Effector memory CD8-positive, alpha-beta T cell (primary cell): ENCODE results near the gene CHRNB1.

ENCODE experiments used
- ATAC-seq: fragments of 150-1000 bp; cut with Tn5 transposase; replicated peaks from 2 replicates; pipeline ENCODE4 v1.10.0; 2021; ENCODE audit warnings: mild to moderate bottlenecking, moderate library complexity
- DNase-seq, 3 experiments: peaks; one replicate each; pipeline ENCODE4 v3.0.0; 2021
- H3K27ac Mint-ChIP-seq, 2 donors: one replicate each; pipeline ENCODE4 v1.8.0; 2022; ENCODE audit warnings: mild to moderate bottlenecking in 2 of 2, mixed read lengths in 2 of 2, moderate library complexity in 2 of 2
- H3K27me3 Mint-ChIP-seq, 2 donors: one replicate each; pipeline ENCODE4 v1.8.0; 2022; ENCODE audit warnings: mixed read lengths in 2 of 2
- H3K36me3 Mint-ChIP-seq: one replicate; pipeline ENCODE4 v1.8.0; 2022; ENCODE audit warnings: mild to moderate bottlenecking, moderate library complexity, mixed read lengths; ENCODE audit not compliant: insufficient read depth
- H3K4me1 Mint-ChIP-seq, 2 donors: one replicate each; pipeline ENCODE4 v1.8.0; 2022; ENCODE audit warnings: low read depth in 2 of 2, mixed read lengths in 2 of 2
- H3K4me3 Mint-ChIP-seq, 2 donors: one replicate each; pipeline ENCODE4 v1.8.0; 2022; ENCODE audit warnings: mild to moderate bottlenecking in 2 of 2, mixed read lengths in 2 of 2, moderate library complexity in 2 of 2
- H3K9me3 Mint-ChIP-seq, 2 donors: one replicate each; pipeline ENCODE4 v1.8.0; 2022; ENCODE audit warnings: mixed read lengths in 2 of 2

Gene CHRNB1

GRCh38 chr17:7421186-7421585 lies 23.7 kb upstream of the CHRNB1 start:
- Mint-ChIP-seq H3K27ac (no peak overlapping the region), H3K4me1 (peaks cover 1 to 4% of the 10 kb centered on the region in 2 donors), H3K36me3 (no peaks in the 10 kb centered on the region), H3K4me3 (no peak overlapping the region), H3K27me3 (peaks cover 7 to 10% of the 10 kb centered on the region in 2 donors), H3K9me3 (no peaks in the 10 kb centered on the region)
- ATAC-seq (no peak), DNase-seq (no peak)

DNA sequence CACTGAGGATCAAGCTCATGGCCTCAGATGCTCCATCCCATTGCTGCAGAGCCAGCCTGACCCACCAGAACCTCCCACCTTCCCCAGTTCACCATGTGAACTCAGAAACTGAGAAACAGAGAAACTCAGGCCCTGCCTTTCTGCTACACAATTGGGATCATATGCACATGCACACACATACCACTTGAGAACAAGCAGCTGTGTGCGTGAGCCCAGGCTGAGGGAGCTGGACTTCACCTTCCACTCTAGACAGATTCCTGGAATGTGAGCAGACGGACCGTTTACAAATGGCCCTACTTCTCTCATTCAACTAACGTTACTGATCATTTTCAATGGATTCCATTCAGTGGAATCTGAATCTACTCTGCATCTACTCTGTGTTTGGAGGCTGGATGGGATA lies 21.2 kb upstream of the CHRNB1 start:
- H3K4me1 Mint-ChIP-seq, result peaks cover 0 to 1% of the 10 kb centered on the region in 2 donors
- no peaks in the 10 kb centered on the region for H3K36me3 Mint-ChIP-seq
- peak overlapping the region in 1 of 2 donors; percentile 36 for H3K27ac Mint-ChIP-seq
- ATAC-seq, result no peak
- DNase-seq, result no peak
- H3K9me3 Mint-ChIP-seq, result no peaks in the 10 kb centered on the region
- H3K4me3 Mint-ChIP-seq, result no peak overlapping the region
- H3K27me3 Mint-ChIP-seq, result peaks cover 7 to 8% of the 10 kb centered on the region in 2 donors

DNA sequence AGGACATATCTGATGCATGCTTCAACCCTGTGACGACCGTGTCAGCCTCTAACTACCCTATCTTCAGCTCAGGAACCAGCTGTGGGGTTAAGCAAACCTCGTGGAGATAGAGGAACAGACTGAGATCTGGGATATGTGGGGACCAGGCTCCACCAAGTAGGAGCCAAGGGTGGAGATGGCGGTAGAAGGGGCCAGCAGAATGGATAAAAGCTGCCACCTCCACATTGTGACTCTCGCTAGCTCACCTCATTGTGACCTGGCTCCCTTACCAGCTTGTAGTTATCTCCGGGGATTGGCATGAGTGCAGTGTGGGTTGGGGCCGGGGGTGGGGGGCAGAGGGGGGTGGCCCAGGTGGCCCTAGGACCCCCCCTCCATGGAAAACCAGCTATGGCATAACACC lies 19.5 kb upstream of the CHRNB1 start, which contains the start of gene SPEM2:
SPEM2 (plus strand) TSS at position 301 of the 400 bp plus-strand sequence; CDS start at position 374, 73 bp downstream.
- Mint-ChIP-seq H3K27ac (peak within 1 kb of the TSS in 1 of 2 donors; percentile 36), H3K36me3 (no peaks in the 10 kb centered on the region), H3K27me3 (no peaks in the 10 kb centered on the region), H3K4me3 (no peak within 1 kb of the TSS), H3K9me3 (no peaks in the 10 kb centered on the region), H3K4me1 (peaks cover 0 to 1% of the 10 kb centered on the region in 2 donors)
- DNase-seq (no peak), ATAC-seq (no peak)

DNA sequence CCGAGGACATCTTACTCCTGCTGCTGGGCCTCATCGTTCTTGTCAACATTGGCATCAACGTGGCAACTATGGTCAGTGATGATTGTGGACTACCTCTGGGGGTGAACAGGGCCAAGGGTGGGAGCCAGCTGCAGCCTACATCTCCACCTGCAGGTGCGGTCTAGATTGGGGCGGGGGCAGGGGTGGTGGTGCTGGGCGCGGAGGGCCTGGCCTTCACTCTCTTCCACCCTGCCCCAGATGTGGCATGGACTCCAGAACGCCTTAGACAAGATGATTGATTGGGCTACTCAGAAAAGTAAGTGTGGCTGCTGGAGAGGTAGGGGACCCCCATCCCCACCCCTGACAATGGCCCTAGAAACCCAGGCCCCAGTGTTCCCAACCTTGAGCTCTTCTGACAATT lies 19.1 kb upstream of the CHRNB1 start:
- DNase-seq (no peak), ATAC-seq (no peak)
- H3K27ac Mint-ChIP-seq, result no peak overlapping the region
- H3K9me3 Mint-ChIP-seq, result no peaks in the 10 kb centered on the region
- no peaks in the 10 kb centered on the region for H3K27me3 Mint-ChIP-seq
- peaks cover 0 to 1% of the 10 kb centered on the region in 2 donors for H3K4me1 Mint-ChIP-seq
- H3K36me3 Mint-ChIP-seq, result no peaks in the 10 kb centered on the region
- H3K4me3 Mint-ChIP-seq, result no peak overlapping the region

GRCh38 chr17:7426203-7426863 lies 18.5 kb upstream of the CHRNB1 start:
- Mint-ChIP-seq H3K27me3 (no peaks in the 10 kb centered on the region), H3K36me3 (no peaks in the 10 kb centered on the region), H3K4me1 (peaks cover 0 to 1% of the 10 kb centered on the region in 2 donors), H3K4me3 (no peak overlapping the region), H3K9me3 (no peaks in the 10 kb centered on the region), H3K27ac (no peak overlapping the region)
- DNase-seq (no peak), ATAC-seq (no peak)

GRCh38 chr17:7426896-7427489 lies 17.9 kb upstream of the CHRNB1 start:
- H3K27me3 Mint-ChIP-seq, result no peaks in the 10 kb centered on the region
- H3K9me3 Mint-ChIP-seq, result no peaks in the 10 kb centered on the region
- H3K4me1 Mint-ChIP-seq, result peaks cover 0 to 1% of the 10 kb centered on the region in 2 donors
- no peak for ATAC-seq
- no peak for DNase-seq
- H3K36me3 Mint-ChIP-seq, result no peaks in the 10 kb centered on the region
- H3K27ac Mint-ChIP-seq, result no peak overlapping the region
- no peak overlapping the region for H3K4me3 Mint-ChIP-seq

DNA sequence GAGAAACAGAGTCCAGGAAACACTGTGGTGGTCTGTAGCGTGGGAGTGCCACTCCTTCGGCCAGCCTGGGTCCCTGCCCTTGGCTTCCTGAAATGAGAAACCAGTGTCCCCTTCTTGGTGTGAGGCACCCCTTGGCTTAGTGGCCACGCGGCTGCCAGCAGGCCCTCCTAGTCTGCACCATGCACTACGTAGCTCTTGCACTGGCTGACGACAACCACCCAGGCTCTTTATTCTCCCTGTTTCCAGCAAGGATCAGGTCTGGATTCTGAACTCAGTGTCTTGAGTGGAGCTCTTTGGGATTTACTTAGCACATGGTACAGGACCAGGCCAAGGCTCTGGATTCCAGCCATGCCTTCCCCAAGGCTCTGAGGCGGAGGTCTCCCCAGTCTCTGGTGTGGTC lies 17.3 kb upstream of the CHRNB1 start:
- H3K27ac Mint-ChIP-seq, result no peak overlapping the region
- peaks cover 0 to 1% of the 10 kb centered on the region in 2 donors for H3K4me1 Mint-ChIP-seq
- H3K36me3 Mint-ChIP-seq, result no peaks in the 10 kb centered on the region
- ATAC-seq (no peak), DNase-seq (no peak)
- H3K27me3 Mint-ChIP-seq, result no peaks in the 10 kb centered on the region
- H3K4me3 Mint-ChIP-seq, result no peak overlapping the region
- H3K9me3 Mint-ChIP-seq, result no peaks in the 10 kb centered on the region

- Mint-ChIP-seq H3K27ac (no peak within 1 kb of the TSS), H3K4me3 (no peak within 1 kb of the TSS)
- ATAC-seq, result no peak
Observed at GRCh38 chr17:7428557-7428956, 16.3 kb upstream of the CHRNB1 start, which contains the start of gene SPEM3. Gene SPEM3 (plus strand): TSS chr17:7428857. CDS start chr17:7428903, 46 bp downstream.

DNA sequence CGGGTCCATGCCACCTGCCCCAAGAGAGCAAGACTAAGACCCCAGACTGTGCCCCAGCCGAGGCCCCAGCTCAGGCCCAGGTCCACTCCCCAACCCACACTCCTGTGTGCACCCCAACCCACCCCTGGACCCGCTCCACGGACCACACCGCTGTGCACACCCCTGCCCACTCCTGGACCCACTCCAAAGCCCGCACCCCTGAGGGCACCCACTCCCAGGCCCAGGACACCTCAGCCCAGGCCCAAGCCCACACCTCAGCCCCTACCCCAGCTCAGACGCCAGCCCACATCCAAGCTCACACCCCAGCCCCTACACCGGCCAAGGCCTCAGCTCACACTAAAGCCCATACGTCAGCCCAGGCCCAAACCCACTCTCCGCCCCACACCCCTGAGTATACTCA lies 15.1 kb upstream of the CHRNB1 start:
- H3K27ac Mint-ChIP-seq, result no peak overlapping the region
- no peak overlapping the region for H3K4me3 Mint-ChIP-seq
- H3K27me3 Mint-ChIP-seq, result no peaks in the 10 kb centered on the region
- H3K9me3 Mint-ChIP-seq, result no peaks in the 10 kb centered on the region
- DNase-seq (no peak), ATAC-seq (no peak)
- no peaks in the 10 kb centered on the region for H3K36me3 Mint-ChIP-seq
- no peaks in the 10 kb centered on the region for H3K4me1 Mint-ChIP-seq

More at GRCh38 chr17:7428557-7428956, 16.3 kb upstream of the CHRNB1 start, which contains the start of gene SPEM3:
- Mint-ChIP-seq H3K9me3 (no peaks in the 10 kb centered on the region), H3K4me1 (peaks cover 0 to 1% of the 10 kb centered on the region in 2 donors), H3K27me3 (no peaks in the 10 kb centered on the region), H3K36me3 (no peaks in the 10 kb centered on the region)
- no peak for DNase-seq

DNA sequence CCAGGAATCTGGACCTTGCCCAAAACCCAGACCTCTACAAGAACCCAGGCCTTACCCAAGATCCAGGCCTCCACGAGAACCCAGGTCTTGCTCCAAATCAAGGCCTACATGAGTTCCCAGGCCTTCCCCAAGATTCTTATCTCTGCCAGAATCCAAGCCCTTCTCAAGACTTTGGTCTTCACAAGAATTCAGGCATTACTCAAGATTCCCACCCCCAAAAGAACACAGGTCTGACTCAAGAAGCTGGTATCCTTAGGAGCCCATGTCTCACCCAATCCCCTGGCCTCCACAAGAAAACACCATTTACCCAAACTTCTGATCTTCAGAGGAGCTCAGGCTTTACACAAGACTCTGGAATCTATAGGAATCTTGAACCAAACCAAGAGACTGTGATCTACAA lies 13.6 kb upstream of the CHRNB1 start:
- H3K4me3 Mint-ChIP-seq, result no peak overlapping the region
- ATAC-seq (no peak), DNase-seq (no peak)
- no peaks in the 10 kb centered on the region for H3K9me3 Mint-ChIP-seq
- peaks cover 9 to 12% of the 10 kb centered on the region in 2 donors for H3K4me1 Mint-ChIP-seq
- H3K36me3 Mint-ChIP-seq, result peaks cover 10% of the 10 kb centered on the region
- H3K27ac Mint-ChIP-seq, result no peak overlapping the region
- no peaks in the 10 kb centered on the region for H3K27me3 Mint-ChIP-seq

DNA sequence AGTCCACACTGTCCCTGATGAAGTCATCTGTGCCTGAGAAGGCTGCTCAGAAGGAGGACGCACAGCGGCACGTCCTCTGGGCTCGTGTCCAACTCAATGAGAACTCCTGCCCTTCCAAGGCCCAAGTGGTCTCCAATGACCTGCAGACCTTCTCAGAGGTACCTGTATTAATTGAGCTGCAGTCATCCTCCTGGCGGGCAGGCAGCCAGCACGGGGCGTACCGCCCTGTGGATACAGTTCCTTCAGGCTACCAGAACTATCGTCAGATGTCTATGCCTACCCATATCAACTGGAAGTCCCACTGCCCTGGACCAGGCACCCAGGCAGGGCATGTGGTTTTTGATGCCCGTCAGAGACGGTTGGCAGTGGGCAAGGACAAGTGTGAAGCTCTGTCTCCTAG lies 12.6 kb upstream of the CHRNB1 start:
- ATAC-seq (no peak), DNase-seq (no peak)
- Mint-ChIP-seq H3K27me3 (no peaks in the 10 kb centered on the region), H3K4me1 (peaks cover 16 to 19% of the 10 kb centered on the region in 2 donors), H3K27ac (no peak overlapping the region), H3K36me3 (peaks cover 21% of the 10 kb centered on the region), H3K4me3 (no peak overlapping the region), H3K9me3 (no peaks in the 10 kb centered on the region)

GRCh38 chr17:7435676-7436555 lies 8.9 kb upstream of the CHRNB1 start:
- peak; percentile 11 to 41 (median 27) for DNase-seq
- ATAC-seq, result peak; percentile 37
- Mint-ChIP-seq H3K4me3 (peak overlapping the region; percentile 93 to 97), H3K4me1 (peaks cover 34 to 41% of the 10 kb centered on the region in 2 donors), H3K27ac (peak overlapping the region; percentile 90 to 93), H3K27me3 (peaks cover 22 to 34% of the 10 kb centered on the region in 2 donors), H3K36me3 (peaks cover 28% of the 10 kb centered on the region), H3K9me3 (no peaks in the 10 kb centered on the region)

DNA sequence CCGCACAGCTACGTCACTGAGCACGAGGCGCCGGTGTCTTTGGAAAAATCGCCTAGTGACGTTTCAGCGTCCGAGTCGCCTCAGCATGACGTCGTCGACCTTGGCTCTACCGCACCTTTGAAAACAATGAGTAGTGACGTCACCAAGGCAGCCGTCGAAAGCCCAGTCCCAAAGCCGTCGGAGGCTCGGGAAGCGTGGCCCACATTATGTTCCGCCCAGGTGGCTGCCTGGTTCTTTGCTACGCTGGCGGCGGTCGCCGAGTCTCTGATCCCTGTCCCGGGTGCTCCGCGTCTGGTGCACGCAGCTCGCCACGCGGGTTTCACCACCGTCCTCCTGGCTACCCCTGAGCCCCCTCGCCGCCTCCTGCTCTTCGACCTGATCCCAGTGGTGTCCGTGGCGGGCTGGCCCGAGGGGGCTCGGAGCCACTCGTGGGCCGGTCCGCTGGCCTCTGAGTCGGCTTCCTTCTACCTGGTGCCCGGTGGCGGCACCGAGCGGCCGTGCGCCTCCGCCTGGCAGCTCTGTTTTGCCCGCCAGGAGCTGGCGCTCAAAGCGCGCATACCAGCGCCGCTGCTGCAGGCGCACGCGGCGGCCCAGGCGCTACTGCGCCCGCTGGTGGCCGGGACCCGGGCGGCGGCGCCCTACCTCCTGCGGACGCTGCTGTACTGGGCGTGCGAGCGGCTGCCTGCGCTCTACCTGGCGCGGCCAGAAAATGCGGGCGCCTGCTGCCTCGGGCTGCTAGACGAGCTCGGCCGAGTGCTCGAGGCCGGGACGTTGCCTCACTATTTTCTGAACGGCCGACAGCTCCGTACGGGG lies 8.1 kb upstream of the CHRNB1 start:
- Mint-ChIP-seq H3K9me3 (no peaks in the 10 kb centered on the region), H3K4me3 (peak overlapping the region; percentile 93 to 97), H3K4me1 (peaks cover 34 to 41% of the 10 kb centered on the region in 2 donors), H3K27ac (peak overlapping the region; percentile 68 to 93), H3K36me3 (peaks cover 28% of the 10 kb centered on the region), H3K27me3 (peaks cover 29 to 43% of the 10 kb centered on the region in 2 donors)
- DNase-seq, result peak; percentile 72 to 82 (median 78)
- peak; percentile 65 for ATAC-seq
